Measurements from ENCODE around the gene FAM227A.

DNA sequence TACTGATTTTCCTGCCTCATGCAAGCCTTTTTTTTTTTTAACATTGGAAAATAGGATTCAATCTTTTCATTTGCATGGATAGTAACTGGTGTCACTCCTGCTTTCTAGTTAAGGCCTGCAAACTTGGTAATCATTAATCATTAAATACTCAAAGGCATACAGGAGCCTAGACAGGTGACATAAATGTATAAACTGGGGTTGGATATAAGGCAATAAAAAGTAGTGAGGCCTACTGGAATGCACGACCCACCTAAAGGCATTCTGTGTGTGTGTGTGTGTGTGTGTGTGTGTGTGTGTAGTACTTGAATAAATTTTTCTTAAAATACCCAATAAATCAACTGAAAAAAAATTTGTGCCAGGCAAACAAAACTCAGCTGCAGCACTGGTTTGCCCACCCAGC, 33.5 kb upstream of the FAM227A start:
- no peak for TF ChIP-seq EP300 (IDR thresholded peaks at IDR 0.05; ENCODE audit: borderline replicate concordance)
- no peak for TF ChIP-seq TAF1 (IDR thresholded peaks at IDR 0.05; ENCODE audit: low read depth)
- TF ChIP-seq RAD21 (IDR thresholded peaks at IDR 0.05; ENCODE audit: low read depth), result no peak
- TF ChIP-seq, protein P1, sequence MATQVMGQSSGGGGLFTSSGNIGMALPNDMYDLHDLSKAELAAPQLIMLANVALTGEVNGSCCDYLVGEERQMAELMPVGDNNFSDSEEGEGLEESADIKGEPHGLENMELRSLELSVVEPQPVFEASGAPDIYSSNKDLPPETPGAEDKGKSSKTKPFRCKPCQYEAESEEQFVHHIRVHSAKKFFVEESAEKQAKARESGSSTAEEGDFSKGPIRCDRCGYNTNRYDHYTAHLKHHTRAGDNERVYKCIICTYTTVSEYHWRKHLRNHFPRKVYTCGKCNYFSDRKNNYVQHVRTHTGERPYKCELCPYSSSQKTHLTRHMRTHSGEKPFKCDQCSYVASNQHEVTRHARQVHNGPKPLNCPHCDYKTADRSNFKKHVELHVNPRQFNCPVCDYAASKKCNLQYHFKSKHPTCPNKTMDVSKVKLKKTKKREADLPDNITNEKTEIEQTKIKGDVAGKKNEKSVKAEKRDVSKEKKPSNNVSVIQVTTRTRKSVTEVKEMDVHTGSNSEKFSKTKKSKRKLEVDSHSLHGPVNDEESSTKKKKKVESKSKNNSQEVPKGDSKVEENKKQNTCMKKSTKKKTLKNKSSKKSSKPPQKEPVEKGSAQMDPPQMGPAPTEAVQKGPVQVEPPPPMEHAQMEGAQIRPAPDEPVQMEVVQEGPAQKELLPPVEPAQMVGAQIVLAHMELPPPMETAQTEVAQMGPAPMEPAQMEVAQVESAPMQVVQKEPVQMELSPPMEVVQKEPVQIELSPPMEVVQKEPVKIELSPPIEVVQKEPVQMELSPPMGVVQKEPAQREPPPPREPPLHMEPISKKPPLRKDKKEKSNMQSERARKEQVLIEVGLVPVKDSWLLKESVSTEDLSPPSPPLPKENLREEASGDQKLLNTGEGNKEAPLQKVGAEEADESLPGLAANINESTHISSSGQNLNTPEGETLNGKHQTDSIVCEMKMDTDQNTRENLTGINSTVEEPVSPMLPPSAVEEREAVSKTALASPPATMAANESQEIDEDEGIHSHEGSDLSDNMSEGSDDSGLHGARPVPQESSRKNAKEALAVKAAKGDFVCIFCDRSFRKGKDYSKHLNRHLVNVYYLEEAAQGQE (IDR thresholded peaks at IDR 0.05; ENCODE audit: low read depth), result no peak
